Mesodermal cell (in vitro differentiated cells): Measurements from ENCODE around the gene LIMS2.

Source experiments
- H3K27ac ChIP-seq: 2 replicates; pipeline ENCODE4 v1.7.0; 2013; ENCODE audit warnings: mild to moderate bottlenecking, low read depth, low read length, moderate library complexity; ENCODE audit not compliant: severe bottlenecking
- H3K36me3 ChIP-seq: 2 replicates; pipeline ENCODE4 v1.7.1; 2013; ENCODE audit warnings: mild to moderate bottlenecking, low read length, moderate library complexity; ENCODE audit not compliant: control insufficient read depth, insufficient read depth
- H3K4me1 ChIP-seq: one replicate; pipeline ENCODE4 v1.7.1; 2013; ENCODE audit warnings: mild to moderate bottlenecking, low read length; ENCODE audit not compliant: insufficient read depth, control insufficient read depth, poor library complexity, severe bottlenecking
- H3K4me3 ChIP-seq: 2 replicates; pipeline ENCODE4 v1.7.0; 2013; ENCODE audit warnings: low read length, control low read depth, mild to moderate bottlenecking; ENCODE audit not compliant: insufficient read depth, poor library complexity, severe bottlenecking; ENCODE audit errors: extremely low read depth
- H3K9me3 ChIP-seq: 2 replicates; pipeline ENCODE4 v1.7.1; 2013; ENCODE audit warnings: mild to moderate bottlenecking, low read length, moderate library complexity; ENCODE audit not compliant: control insufficient read depth
- WGBS, 2 experiments: methylation state at CpG; one replicate each; pipeline ENCODE4 v1.1.5; 2013; ENCODE audit warnings: missing lambda C conversion rate in 2 of 2; ENCODE audit not compliant: insufficient coverage in 2 of 2; 5-methylcytosine and 5-hydroxymethylcytosine counted together

The LIMS2 gene

DNA sequence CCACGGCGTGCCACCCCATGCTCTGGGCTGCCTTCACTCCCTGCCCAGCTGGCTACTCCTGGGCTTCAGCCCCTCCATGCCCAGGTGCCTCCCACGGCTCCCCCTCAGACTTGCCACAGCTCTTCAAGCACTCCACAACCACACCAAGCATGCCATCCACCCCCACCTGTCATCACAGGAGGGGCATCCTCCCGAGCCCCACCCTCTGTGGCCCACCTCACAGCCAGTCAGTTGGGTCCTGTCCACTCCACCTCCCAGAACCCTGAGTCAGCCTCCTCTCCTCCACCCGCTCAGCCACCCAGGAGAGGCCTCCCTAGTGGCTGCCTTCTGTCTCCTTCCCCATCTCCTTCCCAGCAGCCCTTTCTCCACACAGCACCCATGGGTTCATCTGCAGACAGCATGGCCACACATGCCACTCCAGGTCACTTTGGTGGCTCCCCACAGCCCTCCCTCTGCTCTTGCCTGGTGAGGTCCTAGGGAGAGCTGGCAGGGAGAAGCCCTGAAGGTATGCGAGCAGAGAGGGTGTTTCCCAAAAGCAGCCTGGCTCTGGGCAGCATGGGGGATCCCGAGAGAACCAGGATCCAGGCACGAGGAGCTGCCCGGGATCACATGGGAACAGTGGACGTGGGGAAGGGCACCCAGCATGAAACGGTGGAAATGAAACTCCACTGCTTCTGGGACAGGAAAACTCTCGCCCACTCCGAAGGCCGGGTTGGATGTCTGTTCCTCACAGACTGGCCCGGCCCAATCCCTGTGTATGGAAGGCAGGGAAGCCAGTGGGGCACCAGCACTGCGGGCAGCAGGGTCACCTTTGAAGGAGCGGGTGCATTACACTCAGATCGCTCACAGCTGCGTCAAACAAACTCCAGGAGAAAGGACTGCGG is 2.7 kb downstream of the LIMS2 start:
- Histone ChIP-seq H3K9me3 (no peaks in the 10 kb centered on the region), H3K36me3 (no peaks in the 10 kb centered on the region), H3K4me1 (peaks cover 4% of the 10 kb centered on the region), H3K27ac (no peak overlapping the region), H3K4me3 (no peak overlapping the region)
- 81 to 83% methylated on average over 16 to 19 of the region's 20 CpGs for WGBS, 2 experiments

DNA sequence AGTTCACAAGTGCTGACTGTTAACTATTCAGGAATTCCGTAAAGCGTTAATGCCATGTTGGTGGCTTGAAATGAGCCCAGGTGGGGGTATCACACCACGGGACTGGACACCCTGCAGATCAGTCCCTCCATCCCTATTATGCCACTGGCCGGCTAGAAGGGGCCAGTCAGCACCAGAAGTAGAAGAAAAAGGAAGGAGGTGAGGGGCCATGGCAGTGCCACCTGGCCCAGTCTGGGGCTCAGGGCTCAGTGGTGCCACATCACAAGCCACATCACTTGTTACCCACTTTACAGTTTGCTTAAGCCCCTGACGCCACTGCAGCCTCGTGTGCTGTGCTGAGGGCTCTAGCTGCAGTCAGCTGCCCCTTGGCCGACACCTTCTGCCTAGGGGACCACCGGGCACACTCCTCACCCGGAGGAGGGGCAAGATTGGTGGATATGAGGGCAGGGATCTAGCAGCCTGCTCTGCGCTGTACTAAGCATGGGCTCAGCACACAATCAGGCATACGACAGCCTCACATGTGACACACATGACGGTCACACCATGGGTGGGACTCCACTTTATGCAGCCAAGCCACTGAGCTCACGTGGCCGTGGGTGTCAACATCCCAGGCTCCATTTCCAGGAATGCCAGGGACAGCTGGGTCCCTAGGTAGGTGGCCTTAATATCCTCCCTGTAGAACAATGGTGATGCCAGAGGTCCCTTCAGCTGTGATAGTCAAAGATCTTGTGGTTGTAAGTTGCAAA is 3.6 kb downstream of the LIMS2 start:
- H3K27ac ChIP-seq = no peak overlapping the region
- WGBS, 2 experiments = 94 to 98% methylated on average over 12 of the region's 14 CpGs
- no peaks in the 10 kb centered on the region for H3K36me3 ChIP-seq
- H3K4me1 ChIP-seq = peaks cover 4% of the 10 kb centered on the region
- H3K9me3 ChIP-seq = no peaks in the 10 kb centered on the region
- no peak overlapping the region for H3K4me3 ChIP-seq

DNA sequence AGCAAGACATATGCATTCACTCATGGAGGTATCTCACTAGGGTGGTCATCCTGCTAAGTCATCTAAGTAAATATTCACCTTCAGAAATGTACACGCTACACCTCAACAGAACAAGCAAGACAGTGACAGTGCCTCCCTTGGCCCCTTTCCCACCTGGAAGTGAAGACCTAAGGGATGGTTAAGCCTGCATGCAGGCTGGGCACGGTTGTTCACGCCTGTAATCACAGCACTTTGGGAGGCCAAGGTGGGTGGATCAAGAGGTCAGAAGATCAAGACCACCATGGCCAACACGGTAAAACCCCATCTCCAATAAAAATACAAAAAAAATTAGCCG is 4.4 kb downstream of the LIMS2 start:
- no peak overlapping the region for H3K27ac ChIP-seq
- 83 to 92% methylated on average over 2 to 4 of the region's 5 CpGs for WGBS, 2 experiments
- H3K4me1 ChIP-seq = peaks cover 4% of the 10 kb centered on the region
- no peaks in the 10 kb centered on the region for H3K9me3 ChIP-seq
- no peaks in the 10 kb centered on the region for H3K36me3 ChIP-seq
- no peak overlapping the region for H3K4me3 ChIP-seq

DNA sequence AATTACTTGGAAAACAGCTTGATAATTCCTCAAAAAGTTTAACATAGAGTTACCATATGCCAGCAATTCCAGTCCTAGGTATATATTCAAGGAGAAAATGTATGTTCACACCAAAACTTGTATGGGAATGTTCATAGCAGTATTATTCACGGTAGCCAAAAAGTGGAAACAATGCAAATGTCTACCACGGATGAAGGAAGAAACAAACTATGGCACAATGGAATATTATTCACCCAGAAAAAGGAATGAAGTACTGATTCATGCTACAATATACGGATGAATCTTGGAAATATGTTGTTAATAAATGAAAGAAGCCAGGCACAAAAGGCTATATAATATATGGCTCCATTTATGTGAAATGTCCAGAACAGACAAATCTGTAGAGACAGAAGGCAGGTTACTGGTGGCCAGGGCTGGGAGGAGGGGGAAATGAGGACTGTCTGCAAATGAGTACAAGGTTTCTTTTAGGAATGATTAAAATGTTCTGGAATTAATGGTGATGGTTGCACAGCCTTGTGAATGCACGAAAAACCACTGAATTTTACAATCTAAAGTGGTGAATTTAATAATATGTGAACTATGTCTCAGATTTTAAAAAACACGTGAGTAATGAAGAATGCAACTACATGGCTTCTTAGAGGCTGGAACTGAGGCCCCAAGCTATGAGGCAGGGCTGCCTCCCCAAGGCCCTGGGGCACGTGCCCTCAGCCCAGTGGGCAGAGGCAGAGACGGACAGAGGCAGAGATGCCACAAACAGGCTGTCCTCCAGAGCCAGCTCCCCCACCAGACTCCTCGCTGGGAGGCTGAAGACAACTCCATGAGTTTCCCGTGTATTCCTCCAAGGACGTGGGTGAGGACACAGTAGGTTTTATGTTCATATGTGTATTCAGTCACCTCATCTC is 5.0 kb downstream of the LIMS2 start:
- Histone ChIP-seq H3K4me3 (no peak overlapping the region), H3K9me3 (no peaks in the 10 kb centered on the region), H3K36me3 (no peaks in the 10 kb centered on the region), H3K27ac (no peak overlapping the region), H3K4me1 (peaks cover 4% of the 10 kb centered on the region)
- WGBS, 2 experiments = 91 to 97% methylated on average over 6 of the region's 10 CpGs

DNA sequence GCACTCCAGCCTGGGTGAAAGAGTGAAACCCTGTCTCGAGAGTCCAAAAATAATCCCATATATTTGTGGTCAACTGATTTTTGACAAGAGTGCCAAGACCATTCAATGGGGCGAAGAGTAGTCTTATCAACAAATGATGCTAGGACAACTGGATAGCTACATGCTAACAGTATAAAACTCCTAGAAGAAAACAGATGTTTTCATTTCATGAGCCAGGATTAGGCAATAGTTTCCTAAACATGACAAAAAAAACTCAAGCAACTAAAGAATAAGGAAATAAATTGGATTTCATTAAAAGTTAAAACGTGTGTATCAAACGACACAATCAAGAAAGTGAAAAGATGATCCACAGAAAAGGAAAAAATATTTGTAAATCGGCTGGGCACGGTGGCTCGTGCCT is 6.3 kb downstream of the LIMS2 start:
- Histone ChIP-seq H3K36me3 (no peaks in the 10 kb centered on the region), H3K4me1 (peaks cover 9% of the 10 kb centered on the region), H3K9me3 (no peaks in the 10 kb centered on the region), H3K27ac (no peak overlapping the region), H3K4me3 (no peak overlapping the region)
- 87 to 95% methylated on average over 6 to 7 of the region's 7 CpGs for WGBS, 2 experiments

DNA sequence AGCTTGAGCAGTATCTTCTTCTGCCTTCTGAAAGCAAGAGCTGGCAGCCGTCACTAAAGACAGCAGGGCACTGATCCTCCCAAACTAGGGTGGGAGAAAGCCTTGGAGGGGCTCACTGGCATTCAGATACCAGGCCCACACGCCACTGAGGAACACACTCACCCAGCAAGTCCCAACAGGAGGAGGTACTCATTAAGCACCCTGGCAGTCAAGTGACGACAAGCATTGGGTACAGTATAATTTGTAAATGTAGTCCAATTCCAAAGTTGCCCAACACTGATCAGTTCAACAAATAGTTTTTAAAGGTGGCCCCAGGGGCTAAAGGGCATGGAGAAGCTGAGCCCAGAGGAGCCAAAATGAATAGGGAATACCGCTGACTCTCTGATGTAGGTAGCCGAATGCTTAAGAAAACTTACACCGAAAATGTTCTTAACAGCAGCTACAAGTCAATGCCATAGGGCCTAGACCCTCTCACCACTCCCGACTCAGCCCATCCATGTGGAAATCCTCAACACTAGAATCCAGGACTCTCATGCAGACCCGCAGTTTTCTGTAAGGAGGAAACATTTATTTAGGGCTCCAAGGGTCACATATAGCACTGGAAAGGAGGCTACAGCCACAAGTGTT is 9.9 kb downstream of the LIMS2 start:
- Histone ChIP-seq H3K4me1 (peaks cover 21% of the 10 kb centered on the region), H3K9me3 (no peaks in the 10 kb centered on the region), H3K36me3 (peaks cover under 1% of the 10 kb centered on the region), H3K27ac (no peak overlapping the region), H3K4me3 (no peak overlapping the region)
- WGBS, 2 experiments = 89 to 97% methylated on average over 7 of the region's 8 CpGs

DNA sequence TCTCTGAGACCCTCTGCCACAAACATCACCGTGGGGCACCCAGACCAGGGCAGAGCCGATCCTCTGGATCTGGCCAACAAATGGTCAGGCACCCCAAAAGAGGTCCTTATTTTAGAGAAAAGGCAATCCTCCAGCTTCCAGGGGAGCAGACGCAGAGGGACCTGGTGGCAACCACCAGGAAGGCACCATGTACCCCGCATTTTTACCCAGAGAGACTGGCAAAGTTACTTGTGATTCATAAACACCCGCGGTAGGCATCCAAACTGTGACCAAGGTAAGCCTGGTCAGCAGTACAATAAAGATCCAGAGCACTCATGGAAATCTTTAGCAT is 10.5 kb downstream of the LIMS2 start:
- 94 to 100% methylated on average over 6 of the region's 6 CpGs for WGBS, 2 experiments
- Histone ChIP-seq H3K4me1 (peaks cover 21% of the 10 kb centered on the region), H3K27ac (no peak overlapping the region), H3K4me3 (no peak overlapping the region), H3K36me3 (peaks cover 5% of the 10 kb centered on the region), H3K9me3 (no peaks in the 10 kb centered on the region)

DNA sequence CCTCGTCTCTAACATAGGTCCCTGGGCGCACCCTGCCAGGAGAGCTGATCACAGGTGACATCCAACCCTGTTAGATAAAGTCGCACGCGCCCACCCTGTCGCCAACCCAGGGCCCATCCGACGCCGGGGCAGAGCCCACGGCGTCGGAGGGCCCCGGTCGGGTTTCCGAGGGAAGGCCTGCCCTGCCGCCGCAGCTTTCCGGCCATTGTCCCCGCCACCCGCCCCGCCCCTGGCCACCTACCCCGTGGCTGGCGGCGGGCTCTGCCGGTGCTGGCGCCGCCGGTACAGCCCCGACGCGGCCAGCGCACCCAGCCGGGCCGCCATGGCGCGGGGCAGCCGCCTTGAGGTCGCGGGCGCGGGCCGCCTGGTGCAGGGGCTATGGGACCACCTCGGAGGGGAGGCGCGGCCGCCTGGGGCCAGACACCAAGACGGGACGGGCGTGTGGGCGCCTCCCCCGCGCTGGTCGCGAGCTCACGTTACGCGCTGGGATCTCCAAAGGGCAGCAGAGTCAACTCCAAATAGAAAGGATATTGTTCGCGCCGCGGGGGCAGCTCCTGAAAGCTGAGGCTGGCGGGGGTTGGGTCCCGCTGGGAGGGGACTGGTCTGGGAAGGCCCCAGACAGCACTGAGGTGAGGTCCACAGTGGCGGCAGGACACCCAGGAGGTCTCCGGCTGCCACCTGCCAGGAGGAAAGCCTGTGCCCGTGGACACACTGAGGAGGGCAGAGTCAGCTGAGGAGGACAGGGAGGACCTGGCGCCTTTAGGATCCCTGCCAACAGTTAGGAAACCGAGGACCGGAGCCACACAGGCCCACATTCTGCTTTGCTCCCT is 11.1 kb downstream of the LIMS2 start:
- Histone ChIP-seq H3K4me3 (peak overlapping the region; percentile 16), H3K27ac (no peak overlapping the region), H3K36me3 (peaks cover 5% of the 10 kb centered on the region), H3K4me1 (peaks cover 22% of the 10 kb centered on the region), H3K9me3 (no peaks in the 10 kb centered on the region)
- WGBS, 2 experiments = 23 to 26% methylated on average over 43 to 57 of the region's 69 CpGs

DNA sequence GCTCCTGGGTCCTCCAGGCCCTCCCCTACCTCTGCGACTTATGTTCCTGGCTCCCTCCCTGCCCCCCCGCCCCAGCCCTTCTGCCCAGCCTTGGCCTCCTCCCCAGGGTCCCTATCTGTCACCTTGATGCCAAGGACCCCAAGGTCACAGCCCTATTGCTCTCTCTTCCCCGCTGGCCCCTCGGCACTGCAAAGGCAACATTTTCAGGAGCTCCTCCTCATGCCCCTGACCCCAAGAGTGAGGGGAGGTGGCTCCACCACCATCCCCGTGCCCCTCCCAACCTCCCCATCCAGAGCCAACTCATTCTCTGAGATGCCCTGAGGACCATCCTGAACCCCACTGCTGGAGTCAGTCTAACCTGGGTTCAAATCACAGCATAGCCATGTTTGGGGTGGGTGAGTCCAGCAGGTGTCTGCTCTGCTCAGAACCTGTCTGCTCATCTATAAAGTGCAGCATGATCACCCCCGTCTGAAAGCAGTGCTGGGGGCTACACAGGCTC is 11.7 kb downstream of the LIMS2 start:
- peaks cover 5% of the 10 kb centered on the region for H3K36me3 ChIP-seq
- no peaks in the 10 kb centered on the region for H3K9me3 ChIP-seq
- 85 to 94% methylated on average over 5 of the region's 6 CpGs for WGBS, 2 experiments
- H3K27ac ChIP-seq = no peak overlapping the region
- no peak overlapping the region for H3K4me3 ChIP-seq
- H3K4me1 ChIP-seq = peaks cover 27% of the 10 kb centered on the region
